ENCODE measurements around the gene PRKCA.
"Not testable (repeated sequence)": the region's sequence is repeated elsewhere in the genome, so short reads cannot be mapped to it uniquely, and the experiment has no call there.

Gene PRKCA

DNA sequence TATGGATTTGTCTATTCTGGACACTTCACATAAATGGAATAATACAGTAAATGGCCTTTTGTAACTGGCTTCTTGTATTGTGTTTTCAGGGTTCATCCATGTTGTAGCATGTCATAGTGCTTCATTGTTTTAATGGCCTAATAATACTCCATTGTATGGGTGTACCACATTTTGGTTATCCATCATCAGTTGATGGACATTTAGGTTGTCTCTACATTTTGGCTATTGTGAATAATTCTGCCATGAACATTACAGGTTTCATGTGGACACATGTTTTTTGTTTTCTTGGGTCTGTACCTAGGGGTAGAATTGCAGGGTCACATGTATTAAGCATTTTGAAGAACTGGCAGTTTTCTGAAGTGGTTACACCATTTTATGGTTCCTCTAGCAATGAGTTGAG is 309.0 kb downstream of the PRKCA start:
- H3K4me3 ChIP-seq (ENCODE audit: low read length), result no peak overlapping the region
- DNase-seq (ENCODE audit: low read depth), result no peak
- TF ChIP-seq, protein P1, sequence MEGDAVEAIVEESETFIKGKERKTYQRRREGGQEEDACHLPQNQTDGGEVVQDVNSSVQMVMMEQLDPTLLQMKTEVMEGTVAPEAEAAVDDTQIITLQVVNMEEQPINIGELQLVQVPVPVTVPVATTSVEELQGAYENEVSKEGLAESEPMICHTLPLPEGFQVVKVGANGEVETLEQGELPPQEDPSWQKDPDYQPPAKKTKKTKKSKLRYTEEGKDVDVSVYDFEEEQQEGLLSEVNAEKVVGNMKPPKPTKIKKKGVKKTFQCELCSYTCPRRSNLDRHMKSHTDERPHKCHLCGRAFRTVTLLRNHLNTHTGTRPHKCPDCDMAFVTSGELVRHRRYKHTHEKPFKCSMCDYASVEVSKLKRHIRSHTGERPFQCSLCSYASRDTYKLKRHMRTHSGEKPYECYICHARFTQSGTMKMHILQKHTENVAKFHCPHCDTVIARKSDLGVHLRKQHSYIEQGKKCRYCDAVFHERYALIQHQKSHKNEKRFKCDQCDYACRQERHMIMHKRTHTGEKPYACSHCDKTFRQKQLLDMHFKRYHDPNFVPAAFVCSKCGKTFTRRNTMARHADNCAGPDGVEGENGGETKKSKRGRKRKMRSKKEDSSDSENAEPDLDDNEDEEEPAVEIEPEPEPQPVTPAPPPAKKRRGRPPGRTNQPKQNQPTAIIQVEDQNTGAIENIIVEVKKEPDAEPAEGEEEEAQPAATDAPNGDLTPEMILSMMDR (IDR thresholded peaks at IDR 0.05; ENCODE audit: insufficient read depth, low read depth, low read length, missing control alignments), result no peak

DNA sequence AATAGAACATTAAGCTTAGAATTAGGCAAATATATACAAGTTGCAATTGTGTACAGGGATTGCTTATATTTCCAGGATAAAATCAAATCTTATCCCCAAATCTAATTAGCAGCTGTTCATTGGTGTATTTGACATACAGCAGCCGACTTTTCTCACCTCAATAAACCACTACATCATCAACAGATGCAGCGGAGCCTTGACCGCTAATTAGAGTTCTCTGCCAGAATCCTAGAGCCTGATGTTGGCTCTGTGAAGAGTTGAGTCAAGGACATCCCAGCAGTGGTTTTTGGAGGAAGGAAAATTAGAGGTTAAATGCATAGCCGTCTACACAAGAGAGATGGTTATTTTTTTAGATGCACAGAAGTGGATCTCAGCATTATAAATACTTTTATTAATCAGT is 310.6 kb downstream of the PRKCA start:
- TF ChIP-seq, protein P1 (IDR thresholded peaks at IDR 0.05; ENCODE audit: insufficient read depth, low read depth, low read length, missing control alignments), result no peak
- no peak for DNase-seq (ENCODE audit: low read depth)
- H3K4me3 ChIP-seq (ENCODE audit: low read length), result no peak overlapping the region

DNA sequence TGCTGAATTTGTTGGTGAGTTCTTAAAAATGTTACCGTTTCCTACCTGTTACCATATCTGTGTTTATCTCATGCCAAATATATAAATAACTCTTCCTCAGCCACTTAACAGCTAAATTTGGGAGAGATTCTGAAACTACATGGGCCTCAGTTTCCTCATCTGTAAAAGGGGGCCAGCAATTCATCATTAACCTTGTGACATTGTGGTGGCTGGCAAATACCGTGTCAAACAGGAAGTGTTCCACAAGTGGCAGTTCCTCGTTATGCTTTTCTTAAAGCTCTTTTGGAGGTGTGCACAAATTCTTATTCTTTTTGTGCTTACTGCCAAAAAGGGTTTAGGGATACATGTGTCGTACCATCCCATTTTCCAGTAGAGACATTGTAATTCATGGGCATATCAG is 312.1 kb downstream of the PRKCA start:
- no peak for DNase-seq (ENCODE audit: low read depth)
- H3K4me3 ChIP-seq (ENCODE audit: low read length), result no peak overlapping the region
- TF ChIP-seq, protein P1 (IDR thresholded peaks at IDR 0.05; ENCODE audit: insufficient read depth, low read depth, low read length, missing control alignments), result no peak

DNA sequence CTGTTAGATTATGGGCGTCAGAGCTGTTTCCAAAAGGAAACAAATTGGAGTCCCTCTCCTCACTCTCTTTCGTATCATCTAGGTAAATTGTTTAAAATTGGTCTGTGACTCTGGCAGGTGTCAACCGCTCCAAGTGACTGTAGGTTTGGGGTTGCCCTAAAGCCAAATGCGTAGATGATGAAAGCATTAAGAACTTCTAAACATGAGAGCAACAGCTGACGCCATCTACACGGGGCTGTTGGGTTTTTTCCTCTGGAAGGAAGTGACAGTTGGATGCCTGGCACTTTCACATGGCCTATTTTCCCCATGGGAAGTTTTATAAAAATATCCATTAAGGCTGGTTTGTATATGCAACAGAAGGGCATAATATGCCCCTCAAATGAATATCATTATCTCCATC is 316.8 kb downstream of the PRKCA start:
- DNase-seq (ENCODE audit: low read depth), result no peak
- TF ChIP-seq, protein P1 (IDR thresholded peaks at IDR 0.05; ENCODE audit: insufficient read depth, low read depth, low read length, missing control alignments), result no peak
- no peak overlapping the region for H3K4me3 ChIP-seq (ENCODE audit: low read length)

DNA sequence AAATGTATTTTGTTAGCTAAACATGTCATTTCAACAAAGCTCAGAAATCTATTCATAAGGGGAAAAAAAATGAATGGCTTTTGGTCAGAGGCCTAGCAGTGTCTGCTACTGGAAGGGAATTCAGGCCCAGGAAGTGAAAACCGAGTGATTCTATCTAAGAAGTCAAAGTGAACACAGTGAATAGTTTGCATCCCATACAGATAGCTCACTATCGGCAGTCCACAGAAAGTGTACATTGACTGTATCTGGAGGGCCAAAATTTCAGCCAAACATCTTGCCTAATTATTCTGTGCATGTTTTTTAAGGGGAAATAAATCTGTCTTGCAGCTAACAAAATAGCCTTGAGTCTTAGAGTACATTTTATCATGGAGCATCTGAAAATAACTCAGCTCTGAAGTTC is 318.1 kb downstream of the PRKCA start:
- TF ChIP-seq, protein P1 (IDR thresholded peaks at IDR 0.05; ENCODE audit: insufficient read depth, low read depth, low read length, missing control alignments), result no peak
- no peak overlapping the region for H3K4me3 ChIP-seq (ENCODE audit: low read length)
- DNase-seq (ENCODE audit: low read depth), result no peak

DNA sequence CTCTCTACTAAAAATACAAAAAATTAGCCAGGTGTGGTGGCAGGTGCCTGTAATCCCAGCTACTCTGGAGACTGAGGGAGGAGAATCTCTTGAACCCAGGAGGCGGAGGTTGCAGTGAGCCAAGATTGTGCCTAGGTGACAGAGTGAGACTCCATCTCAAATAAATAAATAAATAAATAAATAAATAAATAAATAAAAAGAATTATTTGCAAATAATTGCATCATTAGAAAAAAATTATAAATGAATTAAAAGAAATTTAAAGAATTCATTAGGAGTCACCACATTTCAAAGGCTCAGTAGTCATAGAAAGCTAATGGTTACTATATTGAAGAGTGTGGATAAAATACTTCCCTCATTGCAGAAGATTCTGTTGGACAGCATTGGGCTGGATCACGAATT is 322.2 kb downstream of the PRKCA start:
- not testable (repeated sequence) for H3K4me3 ChIP-seq (ENCODE audit: low read length); DNase-seq (ENCODE audit: low read depth)

DNA sequence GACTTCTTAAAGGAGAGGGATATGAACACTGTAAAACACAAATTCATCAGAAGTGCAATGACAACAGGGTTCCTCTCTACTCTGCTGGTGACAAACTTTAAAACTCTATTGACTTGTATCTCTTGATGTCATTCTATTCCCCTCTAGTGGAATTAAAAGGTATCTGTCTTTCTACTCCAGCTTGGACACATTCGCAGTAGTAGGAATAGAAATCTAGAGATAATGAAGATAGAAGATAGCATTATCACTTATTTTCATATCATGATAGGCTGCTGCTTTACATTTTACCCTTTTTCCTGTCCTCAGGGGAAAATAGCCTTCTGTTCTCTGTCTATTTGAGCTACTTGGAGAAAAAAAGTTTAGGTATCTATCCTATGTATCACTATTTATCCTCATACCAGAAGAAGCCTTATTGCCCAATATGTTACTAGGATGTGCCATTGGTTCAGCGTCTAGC is 322.9 kb downstream of the PRKCA start:
- DNase-seq (ENCODE audit: low read depth), result peak; percentile 45
- TF ChIP-seq, protein P1 (IDR thresholded peaks at IDR 0.05; ENCODE audit: insufficient read depth, low read depth, low read length, missing control alignments), result peak; percentile 62
- H3K4me3 ChIP-seq (ENCODE audit: low read length), result no peak overlapping the region

All from epithelial cell of esophagus (primary cell).